Measurements from ENCODE around the gene COG3.

COG3 gene

GRCh38 chr13:45447050-45447661 is 17.6 kb upstream of the COG3 start:
- in situ Hi-C loops (cut with MboI; ENCODE audit: low sequenced_read_pairs), result no loop called here

- in situ Hi-C loops (cut with MboI; ENCODE audit: low sequenced_read_pairs), result no loop called here
Measured at GRCh38 chr13:45448965-45449559, 15.7 kb upstream of the COG3 start.

GRCh38 chr13:45451282-45451681 is 13.5 kb upstream of the COG3 start:
- in situ Hi-C loops (cut with MboI; ENCODE audit: low sequenced_read_pairs), result no loop called here

- in situ Hi-C loops (cut with MboI; ENCODE audit: low sequenced_read_pairs), result no loop called here
Measured at GRCh38 chr13:45454204-45454603, 10.5 kb upstream of the COG3 start.

GRCh38 chr13:45456196-45456972 is 8.4 kb upstream of the COG3 start:
- in situ Hi-C loops (cut with MboI; ENCODE audit: low sequenced_read_pairs), result no loop called here

GRCh38 chr13:45464141-45464686 is 525 bp upstream of the COG3 start:
- in situ Hi-C loops (cut with MboI; ENCODE audit: low sequenced_read_pairs), result no loop called here

GRCh38 chr13:45466359-45466758 is 1.6 kb downstream of the COG3 start:
- in situ Hi-C loops (cut with MboI; ENCODE audit: low sequenced_read_pairs), result no loop called here

- in situ Hi-C loops (cut with MboI; ENCODE audit: low sequenced_read_pairs), result no loop called here
Measured at GRCh38 chr13:45468635-45469034, 3.9 kb downstream of the COG3 start.

- in situ Hi-C loops (cut with MboI; ENCODE audit: low sequenced_read_pairs), result no loop called here
Measured at GRCh38 chr13:45472171-45472705, 7.5 kb downstream of the COG3 start.

- in situ Hi-C loops (cut with MboI; ENCODE audit: low sequenced_read_pairs), result no loop called here
Measured at GRCh38 chr13:45473627-45474026, 8.9 kb downstream of the COG3 start.

GRCh38 chr13:45474584-45475454 is 10.1 kb downstream of the COG3 start:
- in situ Hi-C loops (cut with MboI; ENCODE audit: low sequenced_read_pairs), result no loop called here

GRCh38 chr13:45479661-45480060 is 14.9 kb downstream of the COG3 start:
- in situ Hi-C loops (cut with MboI; ENCODE audit: low sequenced_read_pairs), result no loop called here

- in situ Hi-C loops (cut with MboI; ENCODE audit: low sequenced_read_pairs), result no loop called here
Measured at GRCh38 chr13:45481688-45482087, 16.9 kb downstream of the COG3 start.

- in situ Hi-C loops (cut with MboI; ENCODE audit: low sequenced_read_pairs), result no loop called here
Measured at GRCh38 chr13:45482571-45483173, 17.9 kb downstream of the COG3 start.

GRCh38 chr13:45487604-45488003 is 22.9 kb downstream of the COG3 start:
- in situ Hi-C loops (cut with MboI; ENCODE audit: low sequenced_read_pairs), result no loop called here

- in situ Hi-C loops (cut with MboI; ENCODE audit: low sequenced_read_pairs), result no loop called here
Measured at GRCh38 chr13:45490068-45490467, 25.3 kb downstream of the COG3 start.

GRCh38 chr13:45492538-45492937 is 27.8 kb downstream of the COG3 start:
- in situ Hi-C loops (cut with MboI; ENCODE audit: low sequenced_read_pairs), result no loop called here

GRCh38 chr13:45496942-45497341 is 32.2 kb downstream of the COG3 start:
- in situ Hi-C loops (cut with MboI; ENCODE audit: low sequenced_read_pairs), result no loop called here

GRCh38 chr13:45500492-45501174 is 35.9 kb downstream of the COG3 start:
- in situ Hi-C loops (cut with MboI; ENCODE audit: low sequenced_read_pairs), result no loop called here

- in situ Hi-C loops (cut with MboI; ENCODE audit: low sequenced_read_pairs), result no loop called here
Measured at GRCh38 chr13:45501175-45501526, 36.4 kb downstream of the COG3 start.
